KBM-7 (cell line): ENCODE measurements around the gene RPS3A.
"Not testable (repeated sequence)": the region's sequence is repeated elsewhere in the genome, so short reads cannot be mapped to it uniquely, and the experiment has no call there.

Source experiments
- DNase-seq: peaks from one replicate; pipeline ENCODE4 v3.0.0-alpha.2; 2015
- in situ Hi-C: fragments of 300-500 bp; cut with MboI; formaldehyde crosslinking; loops from 2 replicates; pipeline ENCODE4 v1.14.3; 2020; ENCODE audit warnings: low sequenced_read_pairs, low pct_unique_long_range_greater_than_20kb, mixed read lengths

The RPS3A gene

DNA sequence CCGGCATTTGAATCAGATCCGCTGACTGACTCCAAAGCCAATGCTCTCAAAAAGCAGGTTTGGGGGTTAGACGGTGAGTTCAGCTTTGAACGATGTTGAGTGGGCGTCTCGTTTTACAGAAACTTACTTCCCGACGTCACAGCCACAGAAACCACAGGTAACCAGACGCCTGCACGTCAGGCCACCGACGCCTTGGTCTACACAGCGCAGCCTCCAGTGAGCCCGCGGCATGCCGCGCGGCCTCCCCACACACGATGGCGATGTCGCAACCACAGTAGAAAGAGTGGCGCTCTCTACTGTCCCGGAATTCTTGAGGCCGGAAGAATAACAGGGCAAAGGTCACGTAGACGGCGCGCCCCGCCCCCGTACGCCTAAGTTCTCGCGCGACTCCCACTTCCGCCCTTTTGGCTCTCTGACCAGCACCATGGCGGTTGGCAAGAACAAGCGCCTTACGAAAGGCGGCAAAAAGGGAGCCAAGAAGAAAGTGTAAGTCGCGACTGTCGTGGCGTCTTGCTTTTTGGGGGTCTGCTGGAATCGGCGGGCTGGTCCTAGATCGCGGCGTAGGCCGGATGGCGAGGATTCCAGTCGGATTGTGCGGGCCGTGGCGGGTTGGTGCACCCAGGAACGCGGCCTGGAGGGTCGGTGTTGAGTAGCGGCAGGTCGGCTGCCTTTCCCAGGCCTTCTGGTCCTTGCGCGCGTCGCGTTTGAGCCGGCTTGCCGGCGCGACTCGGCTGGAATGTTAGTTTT is at the start of gene RPS3A:
RPS3A (plus strand) TSS at position 400 of the 747 bp plus-strand sequence; CDS start at position 425, 25 bp downstream.
- in situ Hi-C loops: no loop called here
- DNase-seq: peak; percentile 99

DNA sequence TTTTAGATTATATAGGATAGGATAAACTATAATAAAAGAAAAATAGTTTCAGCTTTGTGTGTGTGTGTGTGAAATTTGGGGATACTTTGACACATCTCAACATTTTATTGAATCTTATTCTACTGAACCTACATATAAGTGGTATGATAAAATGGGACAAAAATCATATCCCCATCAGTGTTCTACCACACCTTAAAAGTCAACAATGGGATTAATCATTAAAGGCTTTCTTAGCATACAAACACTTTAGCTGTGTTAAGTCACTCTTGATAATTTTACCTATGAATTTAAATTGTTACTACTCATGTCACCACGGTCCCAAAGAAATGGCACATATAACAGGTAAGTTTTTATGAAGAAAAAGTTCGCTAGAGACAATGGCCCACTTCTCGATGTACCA is 46.6 kb upstream of the RPS3A start:
- in situ Hi-C loops: no loop called here
- no peak for DNase-seq

DNA sequence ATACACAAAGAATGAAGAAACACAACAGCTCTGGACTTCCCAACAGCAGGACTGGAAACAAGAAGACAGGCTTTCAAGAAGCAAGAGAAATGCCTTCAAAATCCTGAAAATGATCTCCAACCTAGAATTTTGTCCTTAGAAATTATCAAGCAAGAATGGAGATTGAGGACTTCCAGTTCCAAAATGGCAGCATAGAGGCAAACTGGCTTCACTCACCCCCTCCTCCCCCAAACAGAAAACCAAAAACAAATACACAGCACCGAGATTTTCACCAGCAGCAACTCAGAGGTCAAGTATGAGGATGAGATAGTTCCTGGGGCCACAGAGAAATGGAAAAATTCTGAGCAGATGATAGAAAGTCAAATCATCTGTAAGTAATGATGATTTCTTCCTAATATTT is 43.9 kb upstream of the RPS3A start:
- in situ Hi-C loops: no loop called here
- DNase-seq: no peak

DNA sequence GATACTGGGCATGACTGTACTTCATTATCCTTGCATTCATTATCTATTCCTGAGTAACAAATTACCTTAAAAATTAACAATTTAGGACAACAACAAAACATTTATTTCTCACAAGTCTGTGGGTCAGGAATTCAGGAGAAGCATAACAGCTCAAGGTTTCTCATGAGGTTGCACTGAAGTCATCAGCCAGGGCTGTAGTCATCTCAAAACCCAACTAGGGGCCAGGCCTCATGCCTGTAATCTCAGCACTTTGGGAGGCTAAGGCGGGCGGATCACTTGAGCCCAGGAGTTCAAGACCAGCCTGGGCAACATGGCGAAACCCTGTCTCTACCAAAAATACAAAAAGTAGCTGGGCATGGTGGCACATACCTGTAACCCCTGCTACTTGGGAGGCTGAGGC is 36.3 kb upstream of the RPS3A start:
- DNase-seq, in situ Hi-C loops: not testable (repeated sequence)

DNA sequence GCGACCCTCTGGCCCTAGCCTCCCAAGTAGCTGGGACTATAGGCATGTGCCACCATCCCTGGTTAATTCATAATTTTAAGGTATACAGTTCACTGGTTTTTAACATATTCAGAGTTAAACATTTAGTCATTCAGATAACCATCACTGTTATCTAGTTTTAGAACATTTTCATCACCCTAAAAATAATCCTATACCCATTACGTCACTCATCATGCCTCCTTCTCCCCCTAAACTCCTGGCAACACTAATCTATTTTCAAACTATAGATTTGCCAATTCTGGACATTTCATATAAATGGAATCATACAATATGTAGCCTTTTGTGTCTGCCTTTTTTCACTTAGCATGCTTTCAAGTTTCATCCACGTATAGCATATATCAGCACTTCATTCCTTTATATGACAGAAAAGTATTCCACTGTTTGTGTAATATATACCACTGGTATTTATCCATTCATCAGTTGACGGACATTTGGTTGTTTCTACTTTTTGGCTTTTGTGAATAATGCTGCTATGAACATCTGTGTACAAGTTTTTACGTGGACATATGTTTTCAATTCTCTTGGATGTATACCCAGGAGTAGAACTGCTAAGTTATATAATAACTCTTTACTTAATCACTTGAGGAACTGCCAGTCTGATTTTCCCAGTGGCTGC is 32.0 kb upstream of the RPS3A start:
- DNase-seq: no peak
- in situ Hi-C loops: no loop called here

DNA sequence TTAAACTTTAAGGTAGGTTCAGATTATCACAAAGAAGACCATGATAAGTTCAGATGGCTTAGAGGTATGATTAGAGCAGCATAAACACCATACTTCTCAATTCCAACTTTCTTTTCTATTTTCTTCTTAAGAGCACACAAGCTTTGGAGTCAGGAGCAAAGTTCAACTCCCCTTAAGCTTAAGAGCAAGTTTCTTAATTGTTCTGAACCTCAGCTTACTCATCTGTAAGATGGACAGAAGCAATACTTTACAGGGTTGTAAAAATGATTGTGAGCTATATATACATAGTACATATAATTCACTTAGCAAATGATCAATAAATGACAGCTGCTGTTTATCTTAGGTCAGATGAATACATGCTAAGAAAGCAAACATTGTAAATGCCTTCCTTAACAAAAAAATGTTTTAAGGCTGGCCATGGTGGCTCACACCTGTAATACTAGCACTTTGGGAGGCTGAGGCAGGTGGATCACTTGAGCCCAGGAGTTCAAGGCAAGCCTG is 25.0 kb upstream of the RPS3A start:
- in situ Hi-C loops: no loop called here
- no peak for DNase-seq

DNA sequence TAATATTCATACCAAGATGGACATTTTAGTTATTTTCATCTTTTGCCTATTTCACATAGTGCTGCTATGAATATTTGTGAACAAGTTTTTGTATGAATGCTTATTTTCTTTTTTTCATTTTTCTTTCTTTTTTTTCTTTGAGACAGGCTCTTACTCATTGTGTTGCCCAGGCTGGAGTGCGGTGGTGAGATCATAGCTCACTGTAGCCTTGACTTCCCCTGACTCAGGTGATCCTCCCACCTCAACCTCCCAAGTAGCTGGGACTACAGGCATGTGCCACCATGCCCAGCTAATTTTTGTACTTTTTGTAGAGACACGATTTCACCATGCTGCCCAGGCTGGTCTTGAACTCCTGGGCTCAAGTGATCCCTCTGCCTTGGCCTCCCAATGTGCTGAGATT is 21.4 kb upstream of the RPS3A start:
- DNase-seq, in situ Hi-C loops: not testable (repeated sequence)

DNA sequence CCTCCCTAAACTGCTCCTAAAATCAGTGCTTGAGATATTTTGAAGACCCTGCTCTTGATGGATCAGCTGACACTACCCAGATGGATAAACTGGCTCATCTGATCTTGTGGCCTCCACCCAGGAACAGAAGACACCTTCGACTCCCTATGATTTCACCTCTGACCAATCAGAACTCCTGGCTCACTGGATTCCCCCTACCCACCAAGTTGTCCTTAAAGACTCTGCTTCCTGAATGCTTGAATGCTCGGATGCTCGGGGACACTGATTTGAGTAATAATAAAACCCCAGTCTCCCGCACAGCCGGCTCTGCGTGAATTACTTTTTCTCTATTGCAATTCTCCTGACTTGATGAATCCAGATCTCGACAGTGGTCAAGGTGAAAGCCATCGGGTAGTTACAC is 12.0 kb upstream of the RPS3A start:
- DNase-seq: no peak
- in situ Hi-C loops: no loop called here

DNA sequence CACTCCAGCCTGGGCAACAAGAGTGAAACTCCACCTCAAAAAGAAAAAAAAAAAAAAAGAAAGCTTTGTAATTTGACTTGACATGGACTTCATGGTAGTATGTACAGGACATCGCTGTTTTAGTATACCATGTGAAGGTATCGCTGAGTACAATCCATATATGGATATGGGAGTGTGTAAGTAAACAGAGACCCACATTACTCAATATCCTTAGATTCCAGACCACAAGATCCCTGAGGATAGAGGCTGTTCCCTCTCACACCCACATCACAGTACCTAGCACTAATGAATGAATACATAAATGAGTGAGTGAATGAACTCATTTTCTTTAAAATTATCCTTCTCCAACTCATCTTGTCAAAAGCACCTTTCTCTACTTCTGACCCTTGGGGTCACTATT is 8.4 kb upstream of the RPS3A start:
- DNase-seq: no peak
- in situ Hi-C loops: no loop called here

DNA sequence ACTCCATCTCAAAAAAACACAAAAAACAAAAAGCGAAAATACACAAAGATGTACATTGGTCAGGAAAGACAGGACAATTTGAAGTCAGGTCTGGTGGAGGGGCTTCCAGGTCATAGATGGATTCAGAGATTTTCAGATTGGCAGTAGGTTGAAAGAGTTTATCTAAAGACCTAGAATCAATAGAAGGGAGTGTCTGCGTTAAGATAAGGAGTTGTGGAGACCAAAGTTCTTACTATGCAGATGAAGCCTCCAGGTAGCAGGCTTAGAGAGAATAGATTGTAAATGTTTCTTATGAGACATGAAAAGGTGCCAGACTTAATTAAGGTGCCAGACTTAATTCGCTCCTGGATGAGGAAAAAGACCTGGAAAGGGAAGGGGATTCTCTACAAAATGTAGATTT is 6.9 kb upstream of the RPS3A start:
- in situ Hi-C loops: no loop called here
- DNase-seq: no peak

DNA sequence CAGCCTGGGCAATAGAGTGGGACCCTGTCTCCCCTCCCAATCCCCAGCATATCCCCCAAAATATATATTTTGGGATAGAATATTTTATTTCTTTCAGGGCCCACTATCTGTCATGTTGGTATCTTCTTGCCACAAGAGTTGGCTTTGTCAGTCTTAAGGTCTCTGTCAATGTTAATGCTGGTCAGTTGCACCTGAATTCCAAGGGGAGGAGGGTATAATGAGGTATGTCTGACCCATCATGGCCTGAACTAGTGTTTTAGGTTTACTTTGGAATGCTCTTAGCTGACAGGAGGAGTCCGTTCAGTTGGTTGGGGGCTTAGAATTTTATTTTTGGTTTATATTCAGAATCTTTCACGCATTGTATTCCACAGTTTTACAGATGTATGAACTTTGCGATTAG is 6.2 kb upstream of the RPS3A start:
- in situ Hi-C loops: no loop called here
- no peak for DNase-seq

DNA sequence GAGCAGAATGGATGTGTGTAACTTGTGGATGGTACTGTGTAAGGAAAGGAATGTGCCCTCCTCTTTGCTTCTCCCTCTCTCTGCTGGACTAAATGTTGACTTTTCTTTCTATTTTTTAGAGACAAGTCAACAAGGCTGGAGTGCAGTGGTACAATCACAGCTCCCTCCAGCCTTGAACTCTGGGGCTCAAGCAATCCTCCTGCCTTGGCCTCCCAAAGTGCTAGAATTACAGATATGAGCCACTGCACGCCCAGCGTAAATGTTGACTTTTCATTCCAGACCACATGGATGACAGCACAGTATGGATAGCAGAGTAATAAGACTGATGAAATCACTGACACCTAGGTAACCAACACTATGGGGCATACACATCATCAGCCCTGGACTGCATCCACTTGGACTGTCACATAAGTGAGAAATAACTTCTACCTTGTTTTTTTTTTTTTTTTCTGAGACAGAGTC is 5.1 kb upstream of the RPS3A start:
- in situ Hi-C loops: no loop called here
- DNase-seq: no peak

DNA sequence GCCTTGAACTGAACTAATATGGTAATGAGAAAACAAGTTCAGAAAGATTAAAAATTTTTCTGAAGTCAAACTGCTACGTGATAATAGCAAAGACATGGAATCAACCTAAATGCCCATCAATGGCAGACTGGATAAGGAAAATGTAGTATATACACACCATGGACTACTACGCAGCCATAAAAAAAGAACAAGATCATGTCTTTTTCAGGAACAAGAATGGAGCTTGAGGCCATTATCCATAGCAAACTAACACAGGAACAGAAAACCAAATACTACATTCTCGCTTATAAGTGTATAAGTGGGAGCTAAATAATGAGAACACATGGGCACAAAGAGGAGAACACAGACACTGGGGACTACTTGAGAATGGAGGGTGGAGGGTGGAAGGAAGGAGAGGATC is 4.3 kb upstream of the RPS3A start:
- in situ Hi-C loops: no loop called here
- no peak for DNase-seq

DNA sequence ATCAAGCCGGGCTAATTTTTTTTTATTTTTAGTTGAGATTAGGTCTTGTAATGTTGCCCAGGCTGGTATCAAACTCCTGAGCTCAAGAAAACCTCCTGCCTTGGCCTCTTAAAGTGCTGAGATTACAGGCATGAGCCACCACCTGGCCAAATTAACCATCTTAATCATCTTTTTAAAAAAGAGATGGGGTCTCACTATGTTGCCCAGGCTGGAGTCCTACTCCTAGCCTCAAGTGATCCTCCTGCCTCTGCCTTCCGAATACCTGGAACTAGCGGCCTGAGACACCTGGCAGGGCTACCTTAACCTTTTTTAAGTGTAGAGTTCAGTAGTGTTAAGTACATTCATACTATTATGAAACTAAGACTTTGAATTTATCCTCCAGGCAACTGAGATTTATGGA is 1.7 kb upstream of the RPS3A start:
- DNase-seq: no peak
- in situ Hi-C loops: no loop called here

DNA sequence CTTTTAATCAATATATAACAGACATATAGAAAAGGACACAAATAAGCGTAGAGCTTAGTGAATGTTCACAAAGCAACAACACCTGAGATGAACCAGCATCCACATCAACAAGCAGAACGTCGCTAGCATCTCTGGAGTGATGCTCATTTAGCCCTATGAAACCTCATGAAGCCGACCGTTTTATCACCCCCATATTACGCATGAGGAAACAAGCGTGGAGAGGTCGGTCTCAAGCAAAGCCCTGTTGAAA is 524 bp upstream of the RPS3A start:
- in situ Hi-C loops: no loop called here
- no peak for DNase-seq

DNA sequence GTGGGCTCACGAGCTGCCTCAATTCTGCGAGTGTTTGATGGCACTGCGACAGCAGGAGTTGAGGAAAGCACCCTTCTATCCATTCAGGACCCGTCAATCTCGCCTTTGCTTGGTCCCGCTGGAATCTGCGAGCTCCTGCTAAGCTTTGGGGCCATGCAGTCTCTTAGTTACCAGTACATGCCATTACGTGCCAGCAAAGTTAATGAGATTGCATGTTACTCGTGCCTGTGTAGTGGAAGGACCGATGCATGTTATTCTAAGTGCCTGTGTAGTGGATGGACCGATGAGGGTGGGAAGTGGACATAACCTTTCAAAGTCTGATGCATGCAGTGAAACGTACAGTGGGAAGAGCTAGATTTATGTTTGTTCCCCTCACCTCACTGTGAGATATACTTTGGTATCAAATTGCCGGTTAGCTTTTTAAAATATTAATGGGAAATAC is 569 bp downstream of the RPS3A start:
- in situ Hi-C loops: no loop called here

DNA sequence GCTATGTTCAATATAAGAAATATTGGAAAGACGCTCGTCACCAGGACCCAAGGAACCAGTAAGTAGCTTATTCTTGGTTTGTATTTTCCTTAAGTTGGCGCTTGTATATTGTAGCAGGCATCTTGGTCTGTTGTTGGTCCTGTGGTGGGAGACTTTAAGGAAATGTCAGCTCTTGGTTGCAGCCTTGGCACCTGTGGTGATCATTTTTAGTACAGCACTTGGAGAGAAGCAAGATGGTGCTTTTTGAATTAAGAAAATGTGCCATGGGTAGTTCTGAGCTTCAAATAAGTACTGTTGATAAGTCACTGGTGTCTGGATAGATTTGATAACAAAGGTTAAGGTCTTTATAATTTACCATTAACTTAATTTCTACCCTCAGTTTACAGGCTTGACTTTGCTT is 1.1 kb downstream of the RPS3A start:
- peak; percentile 25 for DNase-seq
- in situ Hi-C loops: no loop called here

More for the DNA sequence above, 569 bp downstream of the RPS3A start:
- no peak for DNase-seq

DNA sequence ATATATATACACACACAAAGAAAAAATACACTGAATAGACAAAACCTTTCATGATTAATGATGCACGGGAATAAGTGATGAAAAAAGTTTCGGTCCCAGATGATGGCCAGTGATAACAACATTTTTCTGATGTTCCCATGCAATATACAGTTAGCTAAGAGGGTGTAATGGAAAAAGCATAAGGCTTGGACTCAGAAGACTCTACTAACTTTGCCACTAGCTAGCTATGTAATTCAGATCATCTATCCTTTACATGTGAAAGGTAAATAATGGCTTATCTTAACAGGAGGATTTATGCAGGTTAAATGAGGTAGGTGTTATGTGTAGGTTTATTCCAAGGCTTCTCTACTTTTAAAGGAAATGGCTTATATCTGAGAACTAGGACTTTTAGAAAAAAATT is 4.3 kb downstream of the RPS3A start:
- DNase-seq: no peak
- in situ Hi-C loops: no loop called here

DNA sequence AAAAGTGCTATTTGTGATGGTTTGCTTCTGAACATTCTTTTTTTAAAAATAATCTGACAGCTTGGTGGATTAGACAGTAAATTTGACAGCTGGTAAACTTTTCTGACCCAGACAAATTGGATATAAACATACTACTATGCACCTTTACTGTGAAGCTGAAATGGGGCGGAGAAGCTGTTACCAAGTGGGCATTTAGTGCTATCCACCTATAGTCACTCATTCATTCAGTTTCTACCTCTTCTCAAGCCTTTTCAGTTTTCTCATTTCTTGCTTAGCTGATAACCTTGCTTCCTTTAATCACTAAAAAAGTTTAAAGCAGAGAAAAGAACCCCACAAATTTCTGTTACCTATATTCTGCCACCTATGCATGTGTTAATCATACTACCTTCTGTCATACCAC is 5.2 kb downstream of the RPS3A start:
- in situ Hi-C loops: no loop called here
- no peak for DNase-seq

DNA sequence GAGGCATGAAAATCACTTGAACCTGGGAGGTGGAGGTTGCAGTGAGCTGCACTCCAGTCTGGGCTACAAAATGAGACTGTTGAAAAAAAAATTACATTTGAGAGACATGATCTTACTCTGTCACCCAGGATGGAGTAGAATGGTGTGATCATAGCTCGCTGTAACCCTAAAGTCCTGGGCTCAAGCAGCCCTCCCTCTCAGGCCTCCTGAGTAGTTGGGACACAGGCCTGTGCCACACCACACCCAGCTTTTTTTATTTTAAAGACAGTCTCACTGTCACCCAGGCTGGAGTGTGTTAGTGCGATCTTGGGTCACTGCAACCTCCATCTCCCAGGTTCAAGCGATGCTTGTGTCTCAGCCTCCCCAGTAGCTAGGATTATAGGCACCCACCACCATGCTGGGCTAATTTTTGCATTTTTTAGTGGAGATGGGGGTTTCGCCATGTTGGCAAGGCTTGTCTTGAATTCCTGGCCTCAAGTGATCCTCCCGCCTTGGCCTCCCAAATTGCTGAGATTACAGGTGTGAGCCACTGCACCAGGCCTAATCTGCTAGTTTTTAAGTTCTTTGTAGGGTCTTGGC is 6.1 kb downstream of the RPS3A start:
- in situ Hi-C loops: no loop called here
- DNase-seq: no peak

DNA sequence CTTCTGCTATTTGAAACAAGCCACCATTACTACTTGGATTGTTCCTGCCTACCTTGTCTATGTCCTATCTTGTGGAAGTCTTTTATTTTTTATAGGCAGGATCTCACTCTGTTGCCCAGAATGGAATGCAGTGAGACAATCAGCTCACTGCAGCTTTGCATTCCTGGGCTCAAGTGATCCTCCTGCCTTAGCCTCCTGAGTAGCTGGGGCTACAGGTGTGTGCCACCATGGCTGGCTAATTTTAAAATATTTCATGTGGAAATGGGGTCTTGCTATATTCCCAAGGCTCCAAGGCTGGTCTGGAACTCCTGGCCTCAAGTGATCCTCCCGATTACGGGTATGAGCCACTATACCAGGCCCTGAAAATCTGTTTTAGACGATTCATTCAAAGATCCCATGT is 7.6 kb downstream of the RPS3A start:
- no peak for DNase-seq
- in situ Hi-C loops: no loop called here
